HepG2 (cell line): ENCODE data around the gene IQGAP2. TPM values are rescaled to one million over a fixed set of nuclear protein-coding genes. Genes with fewer than 3 reads are reported as not detected.
A peak's percentile ranks its signal among the peaks of the same experiment; 100 is the strongest.
"Not testable (repeated sequence)": the region's sequence is repeated elsewhere in the genome, so short reads cannot be mapped to it uniquely, and the experiment has no call there.

Experiments used
- ATAC-seq: fragments of 200-7000 bp; cut with Tn5 transposase; 3 replicates; pipeline ENCODE4 v1.9.1; 2020; ENCODE audit warnings: mild to moderate bottlenecking, moderate library complexity
- BruUV-seq: library from RNA; stranded (reverse); fragments of 400-500 nt; replicated peaks from 2 replicates; lab custom pipeline; 2021; lab: Mats Ljungman, UMichigan
- CTCF ChIA-PET: fragments of 300-600 bp; formaldehyde crosslinking; extraction: SDS; loops from one replicate; lab custom pipeline; 2021; ENCODE audit warnings: low total read pairs, inconsistent platforms, low intra/inter-chr PET ratio; lab: Yijun Ruan, JAX
- POLR2A ChIA-PET: fragments of 350-600 bp; sonication (Branson Sonifier 250); formaldehyde crosslinking; loops from one replicate; lab custom pipeline; 2020; ENCODE audit warnings: antibody characterized with exemption, inconsistent platforms; lab: Yijun Ruan, JAX
- DNase-seq: peaks from one replicate; pipeline ENCODE4 v3.0.0-alpha.2; 2015; ENCODE audit warnings: low spot score
- FAIRE-seq: peaks from 3 replicates; lab custom pipeline; 2011; peaks lifted over from hg19 to GRCh38; lab: Jason Lieb, UNC
- H2AFZ ChIP-seq: one replicate; pipeline ENCODE4 v1.6.1; 2011; ENCODE audit warnings: low read length, inconsistent platforms
- H3K27ac ChIP-seq: fragments of 300-600 bp; 3 replicates; pipeline ENCODE4 v1.8.0; 2011; ENCODE audit warnings: mixed run types, mild to moderate bottlenecking, mixed read lengths, low read length, inconsistent platforms; ENCODE audit not compliant: insufficient read depth; ENCODE audit errors: extremely low read length
- H3K27me3 ChIP-seq, 2 experiments: fragments of 200-600 bp in 1 of 2; 2 replicates in 1 of 2; 3 replicates in 1 of 2; pipeline versions ENCODE4 v1.6.0 to v1.8.0; 2011; ENCODE audit warnings: low read length in 2 of 2, mild to moderate bottlenecking in 2 of 2, moderate library complexity in 2 of 2, inconsistent platforms in 1 of 2; ENCODE audit not compliant: insufficient read depth in 2 of 2, control insufficient read depth in 1 of 2
- H3K36me3 ChIP-seq, 2 experiments: fragments of 200-600 bp in 1 of 2; replicated peaks in 1 of 2; 2 replicates in 1 of 2; 3 replicates in 1 of 2; pipeline versions ENCODE4 v1.5.1 to v1.8.0; 2011; ENCODE audit warnings: low read length in 2 of 2, inconsistent platforms in 1 of 2; ENCODE audit not compliant: insufficient read depth in 2 of 2, control insufficient read depth in 1 of 2
- H3K4me1 ChIP-seq: 2 replicates; pipeline ENCODE4 v1.5.1; 2012; ENCODE audit warnings: low read length, inconsistent platforms; ENCODE audit not compliant: insufficient read depth
- H3K4me2 ChIP-seq: 2 replicates; pipeline ENCODE4 v1.6.0; 2011; ENCODE audit warnings: low read depth, low read length, inconsistent platforms
- H3K4me3 ChIP-seq, 3 experiments: fragments of 200-600 bp in 1 of 3; sonication (generic), shearing (Covaris generic) in 1 of 3; replicated peaks in 1 of 3; 2 replicates each; pipeline ENCODE4 v1.5.1; 2011 to 2016; ENCODE audit warnings: low read length in 3 of 3, inconsistent platforms in 2 of 3, low read depth in 2 of 3, mild to moderate bottlenecking in 2 of 3, control low read depth in 1 of 3, mixed read lengths in 1 of 3; ENCODE audit not compliant: insufficient read depth in 1 of 3
- H3K79me2 ChIP-seq: one replicate; pipeline ENCODE4 v1.6.1; 2011; ENCODE audit warnings: low read length, inconsistent platforms; ENCODE audit not compliant: insufficient read depth
- H3K9ac ChIP-seq: 2 replicates; pipeline ENCODE4 v1.6.0; 2011; ENCODE audit warnings: mild to moderate bottlenecking, low read depth, low read length, inconsistent platforms; ENCODE audit not compliant: insufficient read depth
- H3K9me3 ChIP-seq: 2 replicates; pipeline ENCODE4 v1.5.1; 2012; ENCODE audit warnings: mild to moderate bottlenecking, low read length
- H4K20me1 ChIP-seq: 2 replicates; pipeline ENCODE4 v1.6.0; 2011; ENCODE audit warnings: inconsistent platforms, mild to moderate bottlenecking, low read length, moderate library complexity; ENCODE audit not compliant: insufficient read depth
- EED ChIP-seq: sonication (generic); formaldehyde crosslinking; IDR thresholded peaks from 2 replicates; pipeline ENCODE4 v1.5.0; 2020; ENCODE audit warnings: mild to moderate bottlenecking, missing genetic modification reagents
- ZNF672 ChIP-seq: sonication (generic); formaldehyde crosslinking; IDR thresholded peaks from 2 replicates; pipeline ENCODE4 v1.8.1; 2022; ENCODE audit warnings: missing genetic modification reagents
- ZNF780A ChIP-seq: sonication (generic); formaldehyde crosslinking; IDR thresholded peaks from 2 replicates; pipeline ENCODE4 v1.8.0; 2022; ENCODE audit warnings: mild to moderate bottlenecking, missing genetic modification reagents, moderate library complexity
- WGBS: methylation state at CpG from one replicate; pipeline ENCODE4 v1.1.6; 2017; ENCODE audit warnings: low lambda C conversion rate; 5-methylcytosine and 5-hydroxymethylcytosine counted together
- in situ Hi-C: cut with HindIII; loops from 2 replicates; pipeline ENCODE4 v1.10.0; 2017; ENCODE audit warnings: low pct_unique_long_range_greater_than_20kb; ENCODE audit not compliant: extremely low pct_ligation_motif_present
- intact Hi-C: fragments of 100-400 bp; cut with micrococcal nuclease; formaldehyde crosslinking; loops from one replicate; pipeline ENCODE4 v1.10.0; 2022; ENCODE audit not compliant: unreplicated experiment
- polyA plus RNA-seq, 8 experiments: library from polyadenylated mRNA; depleted of rRNA in 3 of 8; stranded (reverse) in 7 of 8; unstranded in 1 of 8; fragments of >200 nt; fragmentation: Illumina TruSeq in 4 of 8; extraction: Trizol in 4 of 8; gene quantifications; 2 replicates each; pipeline versions ENCODE4 v1.2.1 to v1.2.3, GENCODE V29; 2011 to 2016; ENCODE audit warnings: low read depth in 4 of 8, missing spikeins in 1 of 8, mixed read lengths in 1 of 8; ENCODE audit not compliant: insufficient read depth in 1 of 8
- total RNA-seq, 5 experiments: library from RNA; depleted of rRNA; stranded (reverse); fragments of >200 nt; fragmentation: Illumina TruSeq; extraction: Trizol; gene quantifications; 2 replicates each; pipeline ENCODE4 v1.2.3, GENCODE V29; 2016; ENCODE audit warnings: low read depth in 1 of 5
- TF ChIP-seq, protein P1 (sequence below): IDR thresholded peaks from 2 replicates; pipeline ENCODE4 v1.4.0; 2020; ENCODE audit warnings: mild to moderate bottlenecking, missing genetic modification reagents

The IQGAP2 gene
- total and polyA plus RNA-seq, 2 of the 13 experiments (the other 11 are each of a cell fraction or from before 2014, with no cell fraction given) = 35.2 to 83.3 TPM

DNA sequence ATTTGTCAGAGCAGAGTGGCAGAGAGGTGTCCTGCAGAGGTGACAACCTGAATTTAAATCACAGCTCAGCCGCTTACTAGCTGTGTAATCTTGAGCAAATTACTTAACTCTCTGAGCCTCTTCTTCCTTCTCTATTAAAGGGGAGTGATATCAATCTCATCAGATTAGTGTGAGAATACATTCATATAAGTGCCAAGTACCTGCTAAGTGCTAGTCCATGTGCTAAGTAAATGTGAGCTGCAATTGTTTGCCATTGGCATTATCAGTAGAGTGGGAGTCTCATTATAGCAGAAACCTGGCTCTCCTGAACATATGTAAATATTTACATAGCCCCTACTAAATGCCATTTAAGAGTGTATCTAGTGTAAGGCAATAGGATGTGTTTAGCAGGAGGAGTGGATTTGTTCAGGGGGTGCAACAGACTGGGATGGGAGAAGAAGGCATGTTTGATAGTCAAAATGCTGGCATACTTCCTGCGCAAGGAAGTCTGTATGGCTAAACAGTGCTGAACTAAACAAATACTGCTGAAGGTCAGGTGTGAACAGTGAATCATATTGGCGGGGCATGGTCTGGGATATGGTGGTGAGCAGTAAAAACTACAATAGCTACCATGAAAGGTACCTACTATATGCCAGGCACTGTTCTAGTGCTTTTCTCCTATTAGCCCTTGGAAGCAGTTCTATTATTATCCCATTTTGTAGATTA is 145.6 kb downstream of the IQGAP2 start (continued):
- TF ChIP-seq, protein P1, sequence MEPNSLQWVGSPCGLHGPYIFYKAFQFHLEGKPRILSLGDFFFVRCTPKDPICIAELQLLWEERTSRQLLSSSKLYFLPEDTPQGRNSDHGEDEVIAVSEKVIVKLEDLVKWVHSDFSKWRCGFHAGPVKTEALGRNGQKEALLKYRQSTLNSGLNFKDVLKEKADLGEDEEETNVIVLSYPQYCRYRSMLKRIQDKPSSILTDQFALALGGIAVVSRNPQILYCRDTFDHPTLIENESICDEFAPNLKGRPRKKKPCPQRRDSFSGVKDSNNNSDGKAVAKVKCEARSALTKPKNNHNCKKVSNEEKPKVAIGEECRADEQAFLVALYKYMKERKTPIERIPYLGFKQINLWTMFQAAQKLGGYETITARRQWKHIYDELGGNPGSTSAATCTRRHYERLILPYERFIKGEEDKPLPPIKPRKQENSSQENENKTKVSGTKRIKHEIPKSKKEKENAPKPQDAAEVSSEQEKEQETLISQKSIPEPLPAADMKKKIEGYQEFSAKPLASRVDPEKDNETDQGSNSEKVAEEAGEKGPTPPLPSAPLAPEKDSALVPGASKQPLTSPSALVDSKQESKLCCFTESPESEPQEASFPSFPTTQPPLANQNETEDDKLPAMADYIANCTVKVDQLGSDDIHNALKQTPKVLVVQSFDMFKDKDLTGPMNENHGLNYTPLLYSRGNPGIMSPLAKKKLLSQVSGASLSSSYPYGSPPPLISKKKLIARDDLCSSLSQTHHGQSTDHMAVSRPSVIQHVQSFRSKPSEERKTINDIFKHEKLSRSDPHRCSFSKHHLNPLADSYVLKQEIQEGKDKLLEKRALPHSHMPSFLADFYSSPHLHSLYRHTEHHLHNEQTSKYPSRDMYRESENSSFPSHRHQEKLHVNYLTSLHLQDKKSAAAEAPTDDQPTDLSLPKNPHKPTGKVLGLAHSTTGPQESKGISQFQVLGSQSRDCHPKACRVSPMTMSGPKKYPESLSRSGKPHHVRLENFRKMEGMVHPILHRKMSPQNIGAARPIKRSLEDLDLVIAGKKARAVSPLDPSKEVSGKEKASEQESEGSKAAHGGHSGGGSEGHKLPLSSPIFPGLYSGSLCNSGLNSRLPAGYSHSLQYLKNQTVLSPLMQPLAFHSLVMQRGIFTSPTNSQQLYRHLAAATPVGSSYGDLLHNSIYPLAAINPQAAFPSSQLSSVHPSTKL (CRISPR knock-in tag) = peak; percentile 15; the same call in 1 of the 2 replicates
- TF ChIP-seq EED (CRISPR knock-in tag) (no peak), ZNF780A (CRISPR knock-in tag) (no peak), ZNF672 (CRISPR knock-in tag) (no peak)

DNA sequence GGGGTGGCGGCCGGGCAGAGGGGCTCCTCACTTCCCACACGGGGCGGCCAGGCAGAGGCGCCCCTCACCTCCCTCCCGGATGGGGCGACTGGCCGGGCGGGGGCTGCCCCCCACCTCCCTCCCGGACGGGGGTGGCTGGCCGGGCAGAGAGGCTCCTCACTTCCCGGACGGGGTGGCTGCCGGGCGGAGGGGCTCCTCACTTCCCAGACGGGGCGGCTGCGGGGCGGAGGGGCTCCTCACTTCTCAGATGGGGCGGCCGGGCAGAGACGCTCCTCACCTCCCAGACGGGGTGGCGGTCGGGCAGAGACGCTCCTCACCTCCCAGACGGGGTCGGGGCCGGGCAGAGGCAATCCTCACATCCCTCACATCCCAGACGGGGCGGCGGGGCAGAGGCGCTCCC is 147.8 kb downstream of the IQGAP2 start:
- H4K20me1 ChIP-seq, in situ Hi-C loops, H3K27ac ChIP-seq, H3K9ac ChIP-seq, H3K4me2 ChIP-seq, POLR2A ChIA-PET, BruUV-seq, FAIRE-seq, H3K36me3 ChIP-seq, H3K27me3 ChIP-seq, H3K9me3 ChIP-seq, DNase-seq, H3K4me3 ChIP-seq, intact Hi-C loops, CTCF ChIA-PET, ATAC-seq, H2AFZ ChIP-seq: not testable (repeated sequence)
- peaks cover 36% of the 10 kb centered on the region for H3K4me1 ChIP-seq
- peaks cover 35% of the 10 kb centered on the region for H3K79me2 ChIP-seq
- 100% methylated on average over 9 of the region's 34 CpGs for WGBS
